WTC11 (cell line): ENCODE measurements around the gene ATG7. TPM values are rescaled to one million over a fixed set of nuclear protein-coding genes. Genes with fewer than 3 reads are reported as not detected.

ENCODE experiments used
- ATAC-seq: fragments of 200-7000 bp; cut with Tn5 transposase; 2 replicates; pipeline ENCODE4 v1.10.0; 2021; ENCODE audit warnings: mild to moderate bottlenecking, moderate library complexity
- CTCF ChIA-PET: fragments of 300-600 bp; sonication (Branson Sonifier 250); formaldehyde crosslinking; loops from one replicate; lab custom pipeline; 2021; ENCODE audit warnings: antibody characterized with exemption; lab: Charles Lee
- POLR2A ChIA-PET: fragments of 350-600 bp; sonication (Branson Sonifier 250); formaldehyde crosslinking; loops from one replicate; lab custom pipeline; 2021; ENCODE audit warnings: antibody characterized with exemption; lab: Charles Lee
- DNase-seq: peaks from one replicate; pipeline ENCODE4 v3.0.0; 2021; ENCODE audit warnings: low spot score
- H3K27ac Mint-ChIP-seq: 2 replicates; pipeline ENCODE4 v1.8.0; 2021; ENCODE audit warnings: mixed read lengths
- H3K27me3 Mint-ChIP-seq: 2 replicates; pipeline ENCODE4 v1.8.0; 2021; ENCODE audit warnings: low read depth, mild to moderate bottlenecking, moderate library complexity, mixed read lengths
- H3K36me3 Mint-ChIP-seq: 2 replicates; pipeline ENCODE4 v1.8.0; 2021; ENCODE audit warnings: mixed read lengths
- H3K4me1 Mint-ChIP-seq: 2 replicates; pipeline ENCODE4 v1.8.0; 2022; ENCODE audit warnings: mixed read lengths
- H3K4me3 Mint-ChIP-seq: 2 replicates; pipeline ENCODE4 v1.8.0; 2021; ENCODE audit warnings: mild to moderate bottlenecking, moderate library complexity, mixed read lengths
- H3K9me3 Mint-ChIP-seq: 2 replicates; pipeline ENCODE4 v1.8.0; 2021; ENCODE audit warnings: mixed read lengths
- ATF1 ChIP-seq: sonication (generic); formaldehyde crosslinking; IDR thresholded peaks from 2 replicates; pipeline ENCODE4 v1.8.1; 2023; ENCODE audit warnings: mild to moderate bottlenecking, moderate library complexity, missing genetic modification reagents
- CREM ChIP-seq: sonication (generic); formaldehyde crosslinking; IDR thresholded peaks from 2 replicates; pipeline ENCODE4 v1.8.1; 2022; ENCODE audit warnings: mild to moderate bottlenecking, missing genetic modification reagents, moderate library complexity
- FOXJ3 ChIP-seq: sonication (generic); formaldehyde crosslinking; IDR thresholded peaks from 2 replicates; pipeline ENCODE4 v1.9.0; 2021; ENCODE audit warnings: missing genetic modification reagents, mild to moderate bottlenecking, borderline replicate concordance
- GABPB1 ChIP-seq: sonication (generic); formaldehyde crosslinking; IDR thresholded peaks from 2 replicates; pipeline ENCODE4 v1.8.1; 2023; ENCODE audit warnings: mild to moderate bottlenecking, missing genetic modification reagents
- NFATC4 ChIP-seq: fragments of 250-450 bp; sonication (Bioruptor Pico); IDR thresholded peaks from 2 replicates; pipeline ENCODE4 v1.9.0; 2021; ENCODE audit warnings: mild to moderate bottlenecking
- NFE2L1 ChIP-seq: sonication (generic); formaldehyde crosslinking; IDR thresholded peaks from 2 replicates; pipeline ENCODE4 v1.8.1; 2023; ENCODE audit warnings: missing genetic modification reagents
- NR3C1 ChIP-seq: sonication (generic); formaldehyde crosslinking; conservative IDR thresholded peaks from 2 replicates; pipeline ENCODE4 v1.8.1; 2023; ENCODE audit warnings: low read depth, mild to moderate bottlenecking, missing genetic modification reagents
- RELA ChIP-seq: sonication (generic); formaldehyde crosslinking; IDR thresholded peaks from 2 replicates; pipeline ENCODE4 v1.8.1; 2022; ENCODE audit warnings: missing genetic modification reagents, mild to moderate bottlenecking, borderline replicate concordance
- SMAD3 ChIP-seq: sonication (generic); formaldehyde crosslinking; IDR thresholded peaks from 2 replicates; pipeline ENCODE4 v1.8.0; 2022; ENCODE audit warnings: missing genetic modification reagents, mild to moderate bottlenecking, borderline replicate concordance
- ZNF138 ChIP-seq: sonication (generic); formaldehyde crosslinking; conservative IDR thresholded peaks from 2 replicates; pipeline ENCODE4 v1.8.1; 2022; ENCODE audit warnings: mild to moderate bottlenecking, moderate library complexity, missing genetic modification reagents
- ZNF219 ChIP-seq: sonication (generic); formaldehyde crosslinking; IDR thresholded peaks from 2 replicates; pipeline ENCODE4 v1.8.0; 2023; ENCODE audit warnings: missing genetic modification reagents, mild to moderate bottlenecking, borderline replicate concordance
- ZNF317 ChIP-seq: sonication (generic); formaldehyde crosslinking; IDR thresholded peaks from 2 replicates; pipeline ENCODE4 v1.8.1; 2023; ENCODE audit warnings: low read depth, mild to moderate bottlenecking, moderate library complexity, missing genetic modification reagents, borderline replicate concordance
- total RNA-seq: library from RNA; stranded (reverse); gene quantifications from 3 replicates; pipeline ENCODE4 v1.2.3, GENCODE V29; 2021
- TF ChIP-seq, protein P1 (sequence below): fragments of 250-450 bp; sonication (Bioruptor Pico); IDR thresholded peaks from 2 replicates; pipeline ENCODE4 v1.9.0; 2021; ENCODE audit warnings: moderate library complexity, mild to moderate bottlenecking, inconsistent platforms, borderline replicate concordance
- TF ChIP-seq, protein P2 (sequence below): sonication (generic); formaldehyde crosslinking; IDR thresholded peaks from 2 replicates; pipeline ENCODE4 v1.8.0; 2022; ENCODE audit warnings: missing genetic modification reagents
- TF ChIP-seq, protein P3 (sequence below): sonication (generic); formaldehyde crosslinking; IDR thresholded peaks from 2 replicates; pipeline ENCODE4 v1.8.0; 2022; ENCODE audit warnings: mild to moderate bottlenecking, missing genetic modification reagents
- TF ChIP-seq, protein P4 (sequence below): fragments of 250-450 bp; sonication (Bioruptor Pico); IDR thresholded peaks from 2 replicates; pipeline ENCODE4 v1.9.0; 2021; ENCODE audit warnings: mild to moderate bottlenecking
- TF ChIP-seq, protein P5 (sequence below): fragments of 250-450 bp; sonication (Bioruptor Pico); IDR thresholded peaks from 2 replicates; pipeline ENCODE4 v2.1.2; 2022; ENCODE audit warnings: mild to moderate bottlenecking, moderate library complexity
- TF ChIP-seq, protein P6 (sequence below): sonication (generic); formaldehyde crosslinking; IDR thresholded peaks from 2 replicates; pipeline ENCODE4 v1.8.1; 2022; ENCODE audit warnings: missing genetic modification reagents, borderline replicate concordance
- TF ChIP-seq, protein P7 (sequence below): sonication (generic); formaldehyde crosslinking; IDR thresholded peaks from 2 replicates; pipeline ENCODE4 v1.8.1; 2023; ENCODE audit warnings: mild to moderate bottlenecking, missing genetic modification reagents, moderate library complexity
- TF ChIP-seq, protein P8 (sequence below): sonication (generic); formaldehyde crosslinking; IDR thresholded peaks from 2 replicates; pipeline ENCODE4 v1.8.0; 2022; ENCODE audit warnings: mild to moderate bottlenecking, missing genetic modification reagents

Gene ATG7
- total RNA-seq, 1 experiment from 2014 or later: 17.5 TPM

DNA sequence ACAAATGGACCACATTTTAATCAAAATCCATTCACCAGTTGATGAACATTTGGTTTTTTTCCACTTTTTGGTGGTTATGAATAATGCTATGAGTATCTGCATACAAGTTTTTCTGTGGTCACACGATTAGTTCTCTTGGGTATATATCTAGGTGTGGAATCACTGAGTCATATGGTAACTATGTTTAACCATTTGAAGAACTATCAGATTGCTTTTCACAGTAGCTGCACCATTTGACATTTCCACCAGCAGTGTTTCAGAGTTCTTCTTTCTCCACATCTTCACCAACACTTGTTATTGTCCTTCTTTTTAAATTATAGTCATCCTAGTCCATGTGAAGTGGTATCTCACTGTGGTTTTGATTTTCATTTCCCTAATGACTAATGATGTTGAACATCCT, 33.3 kb upstream of the ATG7 start:
- Mint-ChIP-seq H3K9me3 (peaks cover 11% of the 10 kb centered on the region; the same call in 1 of the 2 replicates), H3K4me1 (peaks cover 6% of the 10 kb centered on the region), H3K27me3 (peaks cover 2% of the 10 kb centered on the region; the same call in 1 of the 2 replicates), H3K36me3 (no peaks in the 10 kb centered on the region), H3K4me3 (no peak overlapping the region), H3K27ac (no peak overlapping the region)
- ATAC-seq (no peak), DNase-seq (no peak)
- POLR2A ChIA-PET: no interaction called here
- CTCF ChIA-PET: no interaction called here
- TF ChIP-seq, protein P1, sequence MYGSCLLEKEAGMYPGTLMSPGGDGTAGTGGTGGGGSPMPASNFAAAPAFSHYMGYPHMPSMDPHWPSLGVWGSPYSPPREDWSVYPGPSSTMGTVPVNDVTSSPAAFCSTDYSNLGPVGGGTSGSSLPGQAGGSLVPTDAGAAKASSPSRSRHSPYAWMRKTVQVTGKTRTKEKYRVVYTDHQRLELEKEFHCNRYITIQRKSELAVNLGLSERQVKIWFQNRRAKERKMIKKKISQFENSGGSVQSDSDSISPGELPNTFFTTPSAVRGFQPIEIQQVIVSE (CRISPR knock-in tag): no peak
- TF ChIP-seq, protein P2, sequence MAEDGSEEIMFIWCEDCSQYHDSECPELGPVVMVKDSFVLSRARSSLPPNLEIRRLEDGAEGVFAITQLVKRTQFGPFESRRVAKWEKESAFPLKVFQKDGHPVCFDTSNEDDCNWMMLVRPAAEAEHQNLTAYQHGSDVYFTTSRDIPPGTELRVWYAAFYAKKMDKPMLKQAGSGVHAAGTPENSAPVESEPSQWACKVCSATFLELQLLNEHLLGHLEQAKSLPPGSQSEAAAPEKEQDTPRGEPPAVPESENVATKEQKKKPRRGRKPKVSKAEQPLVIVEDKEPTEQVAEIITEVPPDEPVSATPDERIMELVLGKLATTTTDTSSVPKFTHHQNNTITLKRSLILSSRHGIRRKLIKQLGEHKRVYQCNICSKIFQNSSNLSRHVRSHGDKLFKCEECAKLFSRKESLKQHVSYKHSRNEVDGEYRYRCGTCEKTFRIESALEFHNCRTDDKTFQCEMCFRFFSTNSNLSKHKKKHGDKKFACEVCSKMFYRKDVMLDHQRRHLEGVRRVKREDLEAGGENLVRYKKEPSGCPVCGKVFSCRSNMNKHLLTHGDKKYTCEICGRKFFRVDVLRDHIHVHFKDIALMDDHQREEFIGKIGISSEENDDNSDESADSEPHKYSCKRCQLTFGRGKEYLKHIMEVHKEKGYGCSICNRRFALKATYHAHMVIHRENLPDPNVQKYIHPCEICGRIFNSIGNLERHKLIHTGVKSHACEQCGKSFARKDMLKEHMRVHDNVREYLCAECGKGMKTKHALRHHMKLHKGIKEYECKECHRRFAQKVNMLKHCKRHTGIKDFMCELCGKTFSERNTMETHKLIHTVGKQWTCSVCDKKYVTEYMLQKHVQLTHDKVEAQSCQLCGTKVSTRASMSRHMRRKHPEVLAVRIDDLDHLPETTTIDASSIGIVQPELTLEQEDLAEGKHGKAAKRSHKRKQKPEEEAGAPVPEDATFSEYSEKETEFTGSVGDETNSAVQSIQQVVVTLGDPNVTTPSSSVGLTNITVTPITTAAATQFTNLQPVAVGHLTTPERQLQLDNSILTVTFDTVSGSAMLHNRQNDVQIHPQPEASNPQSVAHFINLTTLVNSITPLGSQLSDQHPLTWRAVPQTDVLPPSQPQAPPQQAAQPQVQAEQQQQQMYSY (CRISPR knock-in tag): no peak
- TF ChIP-seq, protein P3, sequence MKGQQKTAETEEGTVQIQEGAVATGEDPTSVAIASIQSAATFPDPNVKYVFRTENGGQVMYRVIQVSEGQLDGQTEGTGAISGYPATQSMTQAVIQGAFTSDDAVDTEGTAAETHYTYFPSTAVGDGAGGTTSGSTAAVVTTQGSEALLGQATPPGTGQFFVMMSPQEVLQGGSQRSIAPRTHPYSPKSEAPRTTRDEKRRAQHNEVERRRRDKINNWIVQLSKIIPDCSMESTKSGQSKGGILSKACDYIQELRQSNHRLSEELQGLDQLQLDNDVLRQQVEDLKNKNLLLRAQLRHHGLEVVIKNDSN (CRISPR knock-in tag): no peak
- TF ChIP-seq, protein P4, sequence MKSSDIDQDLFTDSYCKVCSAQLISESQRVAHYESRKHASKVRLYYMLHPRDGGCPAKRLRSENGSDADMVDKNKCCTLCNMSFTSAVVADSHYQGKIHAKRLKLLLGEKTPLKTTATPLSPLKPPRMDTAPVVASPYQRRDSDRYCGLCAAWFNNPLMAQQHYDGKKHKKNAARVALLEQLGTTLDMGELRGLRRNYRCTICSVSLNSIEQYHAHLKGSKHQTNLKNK (CRISPR knock-in tag): no peak
- TF ChIP-seq NFATC4 (CRISPR knock-in tag) (no peak), NFE2L1 (no peak)

DNA sequence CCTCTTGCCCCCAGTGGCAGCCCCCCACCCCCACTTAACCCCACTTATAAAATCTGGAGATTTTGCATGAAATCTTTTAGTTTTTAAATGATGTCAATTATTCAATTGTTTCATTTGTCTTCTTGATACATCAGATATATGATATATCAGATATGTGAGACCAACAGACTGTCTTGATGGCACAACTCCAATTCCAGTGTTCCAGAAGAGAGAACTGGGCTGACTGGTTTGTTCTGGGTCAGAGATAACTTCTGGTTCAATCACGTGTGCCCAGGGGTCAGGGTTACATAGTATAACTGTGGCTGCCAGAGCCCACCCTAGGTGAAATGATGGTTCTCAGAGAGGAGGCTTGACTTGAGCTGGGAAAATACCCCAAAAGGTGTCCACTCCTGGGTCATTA, 32.4 kb upstream of the ATG7 start:
- ChIA-PET POLR2A (no interaction called here), CTCF (no interaction called here)
- H3K27ac Mint-ChIP-seq: no peak overlapping the region
- H3K4me3 Mint-ChIP-seq: no peak overlapping the region
- H3K27me3 Mint-ChIP-seq: peaks cover 2% of the 10 kb centered on the region; the same call in 1 of the 2 replicates
- DNase-seq (no peak), ATAC-seq (no peak)
- peaks cover 11% of the 10 kb centered on the region; the same call in 1 of the 2 replicates for H3K9me3 Mint-ChIP-seq
- H3K4me1 Mint-ChIP-seq: peaks cover 6% of the 10 kb centered on the region
- H3K36me3 Mint-ChIP-seq: no peaks in the 10 kb centered on the region
- TF ChIP-seq, protein P2 (CRISPR knock-in tag): no peak
- no peak for TF ChIP-seq NFE2L1
- TF ChIP-seq, protein P5, sequence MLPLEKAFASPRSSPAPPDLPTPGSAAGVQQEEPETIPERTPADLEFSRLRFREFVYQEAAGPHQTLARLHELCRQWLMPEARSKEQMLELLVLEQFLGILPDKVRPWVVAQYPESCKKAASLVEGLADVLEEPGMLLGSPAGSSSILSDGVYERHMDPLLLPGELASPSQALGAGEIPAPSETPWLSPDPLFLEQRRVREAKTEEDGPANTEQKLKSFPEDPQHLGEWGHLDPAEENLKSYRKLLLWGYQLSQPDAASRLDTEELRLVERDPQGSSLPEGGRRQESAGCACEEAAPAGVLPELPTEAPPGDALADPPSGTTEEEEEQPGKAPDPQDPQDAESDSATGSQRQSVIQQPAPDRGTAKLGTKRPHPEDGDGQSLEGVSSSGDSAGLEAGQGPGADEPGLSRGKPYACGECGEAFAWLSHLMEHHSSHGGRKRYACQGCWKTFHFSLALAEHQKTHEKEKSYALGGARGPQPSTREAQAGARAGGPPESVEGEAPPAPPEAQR (CRISPR knock-in tag): no peak
- TF ChIP-seq, protein P6, sequence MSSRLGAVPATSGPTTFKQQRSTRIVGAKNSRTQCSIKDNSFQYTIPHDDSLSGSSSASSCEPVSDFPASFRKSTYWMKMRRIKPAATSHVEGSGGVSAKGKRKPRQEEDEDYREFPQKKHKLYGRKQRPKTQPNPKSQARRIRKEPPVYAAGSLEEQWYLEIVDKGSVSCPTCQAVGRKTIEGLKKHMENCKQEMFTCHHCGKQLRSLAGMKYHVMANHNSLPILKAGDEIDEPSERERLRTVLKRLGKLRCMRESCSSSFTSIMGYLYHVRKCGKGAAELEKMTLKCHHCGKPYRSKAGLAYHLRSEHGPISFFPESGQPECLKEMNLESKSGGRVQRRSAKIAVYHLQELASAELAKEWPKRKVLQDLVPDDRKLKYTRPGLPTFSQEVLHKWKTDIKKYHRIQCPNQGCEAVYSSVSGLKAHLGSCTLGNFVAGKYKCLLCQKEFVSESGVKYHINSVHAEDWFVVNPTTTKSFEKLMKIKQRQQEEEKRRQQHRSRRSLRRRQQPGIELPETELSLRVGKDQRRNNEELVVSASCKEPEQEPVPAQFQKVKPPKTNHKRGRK: no peak
- no peak for TF ChIP-seq SMAD3 (CRISPR knock-in tag)
- TF ChIP-seq CREM (CRISPR knock-in tag): no peak
- TF ChIP-seq ZNF219: no peak
- no peak for TF ChIP-seq RELA
- TF ChIP-seq ZNF138 (CRISPR knock-in tag): no peak
- TF ChIP-seq, protein P7, sequence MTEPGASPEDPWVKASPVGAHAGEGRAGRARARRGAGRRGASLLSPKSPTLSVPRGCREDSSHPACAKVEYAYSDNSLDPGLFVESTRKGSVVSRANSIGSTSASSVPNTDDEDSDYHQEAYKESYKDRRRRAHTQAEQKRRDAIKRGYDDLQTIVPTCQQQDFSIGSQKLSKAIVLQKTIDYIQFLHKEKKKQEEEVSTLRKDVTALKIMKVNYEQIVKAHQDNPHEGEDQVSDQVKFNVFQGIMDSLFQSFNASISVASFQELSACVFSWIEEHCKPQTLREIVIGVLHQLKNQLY: no peak
- no peak for TF ChIP-seq FOXJ3 (CRISPR knock-in tag)
- no peak for TF ChIP-seq NFATC4 (CRISPR knock-in tag)
- no peak for TF ChIP-seq ZNF317 (CRISPR knock-in tag)
- no peak for TF ChIP-seq ATF1 (CRISPR knock-in tag)
- TF ChIP-seq, protein P8, sequence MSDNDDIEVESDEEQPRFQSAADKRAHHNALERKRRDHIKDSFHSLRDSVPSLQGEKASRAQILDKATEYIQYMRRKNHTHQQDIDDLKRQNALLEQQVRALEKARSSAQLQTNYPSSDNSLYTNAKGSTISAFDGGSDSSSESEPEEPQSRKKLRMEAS: no peak
- no peak for TF ChIP-seq GABPB1
- TF ChIP-seq NR3C1 (CRISPR knock-in tag): no peak
